HCT116 (cell line): ENCODE data around the gene USP48. TPM values are rescaled to one million over a fixed set of nuclear protein-coding genes. Genes with fewer than 3 reads are reported as not detected.

ENCODE experiments used
- ATAC-seq: fragments of 200-7000 bp; cut with Tn5 transposase; 2 replicates; pipeline ENCODE4 v1.9.1; 2020; ENCODE audit warnings: mild to moderate bottlenecking, moderate library complexity
- BruUV-seq: library from RNA; stranded (reverse); fragments of 400-500 nt; replicated peaks from 2 replicates; lab custom pipeline; 2021; lab: Mats Ljungman, UMichigan
- CTCF ChIA-PET: fragments of 300-600 bp; sonication (Branson Sonifier 250); formaldehyde crosslinking; loops from one replicate; lab custom pipeline; 2021; ENCODE audit warnings: antibody characterized with exemption; lab: Charles Lee
- POLR2A ChIA-PET: fragments of 300-600, 350-600 bp; sonication (Branson Sonifier 250); formaldehyde crosslinking; loops from one replicate; lab custom pipeline; 2021; ENCODE audit warnings: antibody characterized with exemption; lab: Charles Lee
- RAD21 ChIA-PET, 2 experiments: fragments of 300-600 bp; sonication (Branson Sonifier 250); formaldehyde crosslinking; loops; one replicate each; lab custom pipeline; 2023; ENCODE audit warnings: low total read pairs in 2 of 2; ENCODE audit not compliant: uncharacterized antibody in 2 of 2, unreplicated experiment in 2 of 2, low non-redundant PET in 1 of 2; lab: Charles Lee
- DNase-seq: peaks from one replicate; pipeline ENCODE4 v3.0.0-alpha.2; 2010; ENCODE audit warnings: low read depth, low spot score
- H2AFZ ChIP-seq: fragments of 200-600 bp; shearing (Covaris generic), sonication (generic); 2 replicates; pipeline ENCODE4 v1.6.1; 2017; ENCODE audit warnings: low read depth, mixed run types, mixed read lengths, antibody characterized with exemption, low read length; ENCODE audit not compliant: poor library complexity, severe bottlenecking
- H3K27ac ChIP-seq: 2 replicates; pipeline ENCODE4 v1.5.1; 2012; ENCODE audit warnings: low read depth, low read length
- H3K27me3 ChIP-seq: fragments of 200-600 bp; sonication (generic); 2 replicates; pipeline ENCODE4 v1.6.1; 2016; ENCODE audit warnings: mixed run types, low read length, mixed read lengths; ENCODE audit not compliant: insufficient read depth
- H3K36me3 ChIP-seq, 2 experiments: fragments of 200-500 bp in 1 of 2; fragments of 200-600 bp in 1 of 2; sonication (Bioruptor generic) in 1 of 2; sonication (generic) in 1 of 2; 2 replicates each; pipeline versions ENCODE4 v1.5.1 to v1.6.1; 2014 to 2016; ENCODE audit warnings: low read length in 2 of 2, inconsistent platforms in 1 of 2, mixed read lengths in 1 of 2, mixed run types in 1 of 2; ENCODE audit not compliant: insufficient read depth in 2 of 2, control insufficient read depth in 1 of 2
- H3K4me1 ChIP-seq, 2 experiments: fragments of 200-600 bp in 1 of 2; sonication (generic) in 1 of 2; 2 replicates each; pipeline versions ENCODE4 v1.5.1 to v1.6.1; 2012 to 2017; ENCODE audit warnings: low read length in 2 of 2, inconsistent platforms in 1 of 2, mild to moderate bottlenecking in 1 of 2, mixed read lengths in 1 of 2, mixed run types in 1 of 2, moderate library complexity in 1 of 2; ENCODE audit not compliant: insufficient read depth in 2 of 2, control insufficient read depth in 1 of 2
- H3K4me2 ChIP-seq: fragments of 200-600 bp; sonication (generic); 2 replicates; pipeline ENCODE4 v1.6.1; 2017; ENCODE audit warnings: mixed run types, low read length, mixed read lengths
- H3K4me3 ChIP-seq, 2 experiments: fragments of 200-600 bp in 1 of 2; sonication (generic) in 1 of 2; replicated peaks in 1 of 2; 2 replicates each; pipeline ENCODE4 v1.5.1; 2011 to 2016; ENCODE audit warnings: low read length in 2 of 2, control low read depth in 1 of 2, low read depth in 1 of 2, mild to moderate bottlenecking in 1 of 2, mixed read lengths in 1 of 2, mixed run types in 1 of 2
- H3K79me2 ChIP-seq: fragments of 200-600 bp; sonication (generic); 2 replicates; pipeline ENCODE4 v1.6.1; 2017; ENCODE audit warnings: mild to moderate bottlenecking, mixed run types, low read length, moderate library complexity, mixed read lengths; ENCODE audit not compliant: insufficient read depth
- H3K9ac ChIP-seq: fragments of 200-600 bp; sonication (generic); 2 replicates; pipeline ENCODE4 v1.6.1; 2016; ENCODE audit warnings: low read length, mixed read lengths
- H3K9me2 ChIP-seq: fragments of 200-600 bp; sonication (generic), shearing (Covaris generic); 2 replicates; pipeline ENCODE4 v1.6.1; 2017; ENCODE audit warnings: mixed run types, mild to moderate bottlenecking, moderate library complexity; ENCODE audit not compliant: insufficient read depth
- H3K9me3 ChIP-seq, 2 experiments: fragments of 200-500 bp in 1 of 2; fragments of 200-600 bp in 1 of 2; sonication (Bioruptor generic) in 1 of 2; sonication (generic) in 1 of 2; 2 replicates each; pipeline ENCODE4 v1.6.1; 2014 to 2017; ENCODE audit warnings: low read length in 2 of 2, mixed read lengths in 2 of 2, inconsistent platforms in 1 of 2, low read depth in 1 of 2, mild to moderate bottlenecking in 1 of 2, mixed run types in 1 of 2, moderate library complexity in 1 of 2; ENCODE audit not compliant: control insufficient read depth in 1 of 2, insufficient read depth in 1 of 2
- H4K20me1 ChIP-seq: fragments of 200-600 bp; sonication (generic), shearing (Covaris generic); 2 replicates; pipeline ENCODE4 v1.6.1; 2017; ENCODE audit warnings: mixed run types, mild to moderate bottlenecking, moderate library complexity; ENCODE audit not compliant: insufficient read depth
- EGR1 ChIP-seq: IDR thresholded peaks from 2 replicates; pipeline ENCODE4 v1.6.1; 2012; ENCODE audit warnings: low read depth
- ELF1 ChIP-seq: IDR thresholded peaks from 2 replicates; pipeline ENCODE4 v1.6.1; 2012; ENCODE audit warnings: low read depth, borderline replicate concordance
- EZH2phosphoT487 ChIP-seq: fragments of 200-600 bp; IDR thresholded peaks from 2 replicates; pipeline ENCODE4 v1.6.1; 2018; ENCODE audit warnings: antibody characterized with exemption, borderline replicate concordance
- RAD21 ChIP-seq: IDR thresholded peaks from 2 replicates; pipeline ENCODE4 v1.6.1; 2012; ENCODE audit warnings: low read depth, mild to moderate bottlenecking
- SP1 ChIP-seq: IDR thresholded peaks from 2 replicates; pipeline ENCODE4 v1.6.1; 2012; ENCODE audit warnings: low read depth
- TCF7L2 ChIP-seq: IDR thresholded peaks from 2 replicates; pipeline ENCODE4 v1.7.0; 2011; ENCODE audit warnings: borderline replicate concordance, inconsistent platforms; ENCODE audit not compliant: insufficient read depth, insufficient read length; ENCODE audit errors: extremely low read depth
- ZNF274 ChIP-seq: fragments of 200-500 bp; sonication (Bioruptor generic); IDR thresholded peaks from 2 replicates; pipeline ENCODE4 v1.6.1; 2014; ENCODE audit warnings: mild to moderate bottlenecking, low read depth, low read length, inconsistent platforms
- intact Hi-C: fragments of 100-400 bp; cut with micrococcal nuclease; formaldehyde crosslinking; loops from 2 replicates; pipeline ENCODE4 v1.10.0; 2022
- total RNA-seq: library from RNA; stranded (reverse); gene quantifications from one replicate; pipeline ENCODE4 v1.2.1, GENCODE V29; 2021; ENCODE audit not compliant: unreplicated experiment
- TF ChIP-seq, protein P1 (sequence below): IDR thresholded peaks from 2 replicates; pipeline ENCODE4 v1.6.1; 2011; ENCODE audit warnings: mild to moderate bottlenecking, low read length, moderate library complexity; ENCODE audit not compliant: insufficient replicate concordance; ENCODE audit errors: extremely low read depth
- TF ChIP-seq, protein P2 (sequence below), 3 experiments: fragments of 200-600 bp in 1 of 3; sonication (generic) in 1 of 3; IDR thresholded peaks in 2 of 3; conservative IDR thresholded peaks in 1 of 3; 2 replicates each; pipeline ENCODE4 v1.5.1; 2012 to 2017; ENCODE audit warnings: low read depth in 2 of 3, low read length in 2 of 3, antibody characterized with exemption in 1 of 3, borderline replicate concordance in 1 of 3, control low read depth in 1 of 3, mild to moderate bottlenecking in 1 of 3, mixed read lengths in 1 of 3, mixed run types in 1 of 3, moderate library complexity in 1 of 3; ENCODE audit not compliant: insufficient read depth in 1 of 3

Gene USP48
- total RNA-seq, 1 experiment from 2014 or later = 54.8 TPM

GRCh38 chr1:21706151-21706835 lies 76.7 kb downstream of the USP48 start:
- no peak overlapping the region for H3K4me3 ChIP-seq
- H3K4me1 ChIP-seq = no peaks in the 10 kb centered on the region
- no peaks in the 10 kb centered on the region for H3K9me3 ChIP-seq
- H3K36me3 ChIP-seq = peaks cover 5% of the 10 kb centered on the region in 2 experiments; a peak in 3 of 4 replicates
- intact Hi-C loops = no loop called here
- no peaks in the 10 kb centered on the region for H4K20me1 ChIP-seq
- no peaks in the 10 kb centered on the region; the same call in 1 of the 2 replicates for H3K79me2 ChIP-seq
- H3K27ac ChIP-seq = no peak overlapping the region
- H3K27me3 ChIP-seq = no peaks in the 10 kb centered on the region
- POLR2A ChIA-PET = no interaction called here
- TF ChIP-seq EGR1 = no peak
- no peak for TF ChIP-seq RAD21
- no peak for TF ChIP-seq ZNF274
- no peak for TF ChIP-seq TCF7L2
- no peak for TF ChIP-seq ELF1
- TF ChIP-seq, protein P1, sequence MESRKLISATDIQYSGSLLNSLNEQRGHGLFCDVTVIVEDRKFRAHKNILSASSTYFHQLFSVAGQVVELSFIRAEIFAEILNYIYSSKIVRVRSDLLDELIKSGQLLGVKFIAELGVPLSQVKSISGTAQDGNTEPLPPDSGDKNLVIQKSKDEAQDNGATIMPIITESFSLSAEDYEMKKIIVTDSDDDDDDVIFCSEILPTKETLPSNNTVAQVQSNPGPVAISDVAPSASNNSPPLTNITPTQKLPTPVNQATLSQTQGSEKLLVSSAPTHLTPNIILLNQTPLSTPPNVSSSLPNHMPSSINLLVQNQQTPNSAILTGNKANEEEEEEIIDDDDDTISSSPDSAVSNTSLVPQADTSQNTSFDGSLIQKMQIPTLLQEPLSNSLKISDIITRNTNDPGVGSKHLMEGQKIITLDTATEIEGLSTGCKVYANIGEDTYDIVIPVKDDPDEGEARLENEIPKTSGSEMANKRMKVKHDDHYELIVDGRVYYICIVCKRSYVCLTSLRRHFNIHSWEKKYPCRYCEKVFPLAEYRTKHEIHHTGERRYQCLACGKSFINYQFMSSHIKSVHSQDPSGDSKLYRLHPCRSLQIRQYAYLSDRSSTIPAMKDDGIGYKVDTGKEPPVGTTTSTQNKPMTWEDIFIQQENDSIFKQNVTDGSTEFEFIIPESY = no peak
- TF ChIP-seq SP1 = no peak
- TF ChIP-seq EZH2phosphoT487 = no peak
- TF ChIP-seq, protein P2, sequence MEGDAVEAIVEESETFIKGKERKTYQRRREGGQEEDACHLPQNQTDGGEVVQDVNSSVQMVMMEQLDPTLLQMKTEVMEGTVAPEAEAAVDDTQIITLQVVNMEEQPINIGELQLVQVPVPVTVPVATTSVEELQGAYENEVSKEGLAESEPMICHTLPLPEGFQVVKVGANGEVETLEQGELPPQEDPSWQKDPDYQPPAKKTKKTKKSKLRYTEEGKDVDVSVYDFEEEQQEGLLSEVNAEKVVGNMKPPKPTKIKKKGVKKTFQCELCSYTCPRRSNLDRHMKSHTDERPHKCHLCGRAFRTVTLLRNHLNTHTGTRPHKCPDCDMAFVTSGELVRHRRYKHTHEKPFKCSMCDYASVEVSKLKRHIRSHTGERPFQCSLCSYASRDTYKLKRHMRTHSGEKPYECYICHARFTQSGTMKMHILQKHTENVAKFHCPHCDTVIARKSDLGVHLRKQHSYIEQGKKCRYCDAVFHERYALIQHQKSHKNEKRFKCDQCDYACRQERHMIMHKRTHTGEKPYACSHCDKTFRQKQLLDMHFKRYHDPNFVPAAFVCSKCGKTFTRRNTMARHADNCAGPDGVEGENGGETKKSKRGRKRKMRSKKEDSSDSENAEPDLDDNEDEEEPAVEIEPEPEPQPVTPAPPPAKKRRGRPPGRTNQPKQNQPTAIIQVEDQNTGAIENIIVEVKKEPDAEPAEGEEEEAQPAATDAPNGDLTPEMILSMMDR (IDR thresholded peaks at IDR 0.05 in 2 of 3, conservative IDR thresholded peaks at IDR 0.05 in 1 of 3; ENCODE audit: borderline replicate concordance in 1 of 3, insufficient read depth in 1 of 3, low read depth in 2 of 3, low read length in 2 of 3) = no peak
- no peaks in the 10 kb centered on the region for H3K9me2 ChIP-seq
- BruUV-seq = no TSS peak
- no peak overlapping the region for H2AFZ ChIP-seq
- no peak overlapping the region for H3K4me2 ChIP-seq
- H3K9ac ChIP-seq = no peak overlapping the region
- CTCF ChIA-PET = no interaction called here
- RAD21 ChIA-PET = no interaction called here
- DNase-seq (no peak), ATAC-seq (no peak)
